Parathyroid adenoma (tissue), 2 donors: ENCODE results near the gene C5orf15.

Experiments
- H2AFZ ChIP-seq: fragments of 300-600 bp; sonication (generic); one replicate; pipeline ENCODE4 v1.7.0; 2017; ENCODE audit warnings: antibody characterized with exemption, mild to moderate bottlenecking
- H3K27ac ChIP-seq: fragments of 300-600 bp; sonication (generic); one replicate; pipeline ENCODE4 v1.7.0; 2017
- H3K27me3 ChIP-seq: fragments of 300-600 bp; sonication (generic); one replicate; pipeline ENCODE4 v1.7.0; 2017; ENCODE audit warnings: low read length; ENCODE audit not compliant: control insufficient read depth, insufficient read depth
- H3K36me3 ChIP-seq: fragments of 300-600 bp; sonication (generic); one replicate; pipeline ENCODE4 v1.7.0; 2017; ENCODE audit warnings: low read length; ENCODE audit not compliant: control insufficient read depth, insufficient read depth
- H3K4me1 ChIP-seq: fragments of 300-600 bp; sonication (generic); one replicate; pipeline ENCODE4 v1.7.0; 2017; ENCODE audit warnings: control low read depth
- H3K4me2 ChIP-seq: fragments of 300-600 bp; sonication (generic); one replicate; pipeline ENCODE4 v1.7.0; 2017; ENCODE audit warnings: low read length
- H3K4me3 ChIP-seq: fragments of 300-600 bp; sonication (generic); one replicate; pipeline ENCODE4 v1.7.0; 2017; ENCODE audit warnings: low read depth, low read length
- H3K79me2 ChIP-seq: fragments of 300-600 bp; sonication (generic); one replicate; pipeline ENCODE4 v1.7.0; 2017; ENCODE audit warnings: control low read depth
- H3K9ac ChIP-seq: fragments of 300-600 bp; sonication (generic); one replicate; pipeline ENCODE4 v1.7.0; 2017; ENCODE audit warnings: mild to moderate bottlenecking
- H3K9me3 ChIP-seq: fragments of 300-600 bp; sonication (generic); one replicate; pipeline ENCODE4 v1.7.0; 2017; ENCODE audit warnings: low read length; ENCODE audit not compliant: control insufficient read depth
- TF ChIP-seq, protein P1 (sequence below): fragments of 300-600 bp; sonication (generic); IDR thresholded peaks from one replicate; pipeline ENCODE4 v1.7.0; 2017; ENCODE audit warnings: antibody characterized with exemption, mild to moderate bottlenecking
- donor health status: primary hyperparathyroidism.

Gene C5orf15

DNA sequence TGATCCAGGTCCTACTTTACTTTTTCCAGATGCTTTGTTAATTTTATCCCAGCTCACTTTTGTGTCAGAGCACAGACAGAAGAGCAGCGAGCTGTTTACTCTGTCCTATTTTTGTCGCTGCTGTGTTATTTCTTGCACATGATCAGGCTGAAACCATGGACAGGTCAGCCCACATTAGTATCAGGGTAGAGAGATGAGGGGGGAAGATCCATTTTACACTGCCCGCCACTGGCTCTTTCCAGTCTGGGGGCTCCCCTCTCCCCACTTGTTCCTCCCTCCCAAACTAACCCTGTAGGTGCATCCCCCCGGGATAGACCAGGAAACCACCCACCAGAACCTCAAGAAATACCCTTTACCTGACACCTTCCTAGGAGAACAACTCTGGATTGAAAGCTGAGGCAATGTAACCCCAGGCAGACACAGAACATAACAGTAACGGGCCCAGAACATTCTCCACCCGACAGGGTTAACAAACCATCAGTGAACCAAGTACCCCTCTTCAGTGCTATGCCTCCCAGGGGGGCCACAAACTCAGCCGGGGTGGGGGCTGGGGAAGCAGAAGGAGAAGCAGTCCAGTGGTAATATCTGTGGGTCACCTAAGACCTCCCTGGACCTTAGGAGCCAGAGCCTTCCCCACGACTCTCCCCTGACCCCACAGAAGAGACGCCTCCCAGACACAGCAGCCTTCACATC lies 26.0 kb upstream of the C5orf15 start:
- Histone ChIP-seq H3K27ac (no peak overlapping the region), H3K27me3 (no peaks in the 10 kb centered on the region), H2AFZ (no peak overlapping the region), H3K36me3 (no peaks in the 10 kb centered on the region), H3K4me1 (peaks cover 48% of the 10 kb centered on the region), H3K79me2 (peaks cover 78% of the 10 kb centered on the region), H3K9me3 (no peaks in the 10 kb centered on the region), H3K4me3 (no peak overlapping the region), H3K4me2 (no peak overlapping the region), H3K9ac (no peak overlapping the region)
- TF ChIP-seq, protein P1, sequence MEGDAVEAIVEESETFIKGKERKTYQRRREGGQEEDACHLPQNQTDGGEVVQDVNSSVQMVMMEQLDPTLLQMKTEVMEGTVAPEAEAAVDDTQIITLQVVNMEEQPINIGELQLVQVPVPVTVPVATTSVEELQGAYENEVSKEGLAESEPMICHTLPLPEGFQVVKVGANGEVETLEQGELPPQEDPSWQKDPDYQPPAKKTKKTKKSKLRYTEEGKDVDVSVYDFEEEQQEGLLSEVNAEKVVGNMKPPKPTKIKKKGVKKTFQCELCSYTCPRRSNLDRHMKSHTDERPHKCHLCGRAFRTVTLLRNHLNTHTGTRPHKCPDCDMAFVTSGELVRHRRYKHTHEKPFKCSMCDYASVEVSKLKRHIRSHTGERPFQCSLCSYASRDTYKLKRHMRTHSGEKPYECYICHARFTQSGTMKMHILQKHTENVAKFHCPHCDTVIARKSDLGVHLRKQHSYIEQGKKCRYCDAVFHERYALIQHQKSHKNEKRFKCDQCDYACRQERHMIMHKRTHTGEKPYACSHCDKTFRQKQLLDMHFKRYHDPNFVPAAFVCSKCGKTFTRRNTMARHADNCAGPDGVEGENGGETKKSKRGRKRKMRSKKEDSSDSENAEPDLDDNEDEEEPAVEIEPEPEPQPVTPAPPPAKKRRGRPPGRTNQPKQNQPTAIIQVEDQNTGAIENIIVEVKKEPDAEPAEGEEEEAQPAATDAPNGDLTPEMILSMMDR, result no peak

- H3K79me2 ChIP-seq, result peaks cover 72% of the 10 kb centered on the region
- no peaks in the 10 kb centered on the region for H3K27me3 ChIP-seq
- no peak overlapping the region for H3K4me3 ChIP-seq
- peak overlapping the region; percentile 23 for H3K4me2 ChIP-seq
- H3K36me3 ChIP-seq, result no peaks in the 10 kb centered on the region
- peak overlapping the region; percentile 64 for H3K27ac ChIP-seq
- peaks cover 48% of the 10 kb centered on the region for H3K4me1 ChIP-seq
- H2AFZ ChIP-seq, result no peak overlapping the region
- H3K9ac ChIP-seq, result no peak overlapping the region
- TF ChIP-seq, protein P1, result no peak
- no peaks in the 10 kb centered on the region for H3K9me3 ChIP-seq
Observed at GRCh38 chr5:133993185-133993936, 24.9 kb upstream of the C5orf15 start.

DNA sequence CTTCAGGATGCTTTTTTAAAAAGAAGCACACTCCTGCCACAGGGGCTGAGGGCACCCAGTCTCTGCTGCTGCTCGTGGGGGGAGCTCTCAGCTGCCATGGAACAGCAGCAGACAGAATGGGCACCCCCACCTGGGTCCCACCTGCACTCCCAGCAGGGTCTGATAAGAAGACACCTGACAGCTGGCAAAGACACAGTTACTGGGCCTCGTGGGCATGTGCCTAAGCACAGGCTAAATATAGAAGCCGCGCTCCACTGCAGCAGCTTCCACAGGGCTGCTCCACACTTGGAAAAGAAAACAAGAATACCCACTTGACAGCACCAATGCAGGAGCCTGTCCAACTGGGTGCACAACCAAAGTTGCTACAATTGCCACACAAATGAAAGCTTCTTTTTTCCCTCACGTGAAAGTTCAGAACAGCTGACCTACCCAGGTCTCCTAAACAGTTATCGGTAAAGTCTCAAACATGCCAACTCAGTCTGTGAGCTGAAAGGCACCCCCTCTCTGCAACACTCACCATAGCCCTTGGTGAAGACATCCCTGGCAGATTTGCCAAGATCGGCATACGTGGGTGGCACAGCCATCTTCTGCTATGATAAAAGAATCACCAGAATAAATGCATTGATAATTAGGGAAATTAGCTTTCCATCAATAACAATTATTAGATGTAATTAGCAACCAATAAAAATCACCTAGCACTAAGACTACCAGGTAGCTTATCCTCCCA lies 24.2 kb upstream of the C5orf15 start:
- H3K27ac ChIP-seq, result peak overlapping the region; percentile 64
- H3K4me1 ChIP-seq, result peaks cover 48% of the 10 kb centered on the region

DNA sequence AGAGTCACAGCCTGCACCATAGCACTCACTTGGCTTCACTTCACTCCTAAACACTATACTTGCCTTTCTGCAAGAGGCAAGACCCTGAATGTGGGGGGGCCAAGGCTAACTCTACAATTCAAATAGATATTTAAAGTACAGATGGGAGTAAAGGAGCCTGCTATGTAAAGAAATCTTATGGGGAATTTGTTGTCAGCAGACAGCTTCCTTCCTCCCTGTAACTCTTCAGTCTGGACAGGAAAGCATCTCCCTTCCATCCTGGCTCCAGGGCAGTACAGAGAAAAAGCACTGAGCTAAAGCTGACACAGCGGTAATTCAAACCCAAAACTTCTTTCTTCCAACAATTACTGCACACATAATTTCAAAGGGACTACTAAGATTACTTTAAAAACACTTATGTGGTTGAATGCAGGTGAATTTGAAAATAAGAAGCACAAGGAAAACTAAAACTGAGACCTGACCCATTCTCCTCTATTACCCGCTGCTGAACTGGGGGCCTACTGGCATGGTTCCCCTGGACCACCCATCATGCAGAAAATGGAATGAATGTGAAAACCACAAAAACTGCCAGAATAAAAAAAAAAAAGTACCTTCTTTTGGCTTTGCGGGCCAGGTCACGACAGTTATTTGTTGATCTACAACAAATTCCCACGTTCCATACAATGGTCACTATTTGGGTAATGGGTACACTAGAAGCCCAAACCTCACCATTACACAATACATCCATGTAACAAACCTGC lies 22.9 kb upstream of the C5orf15 start:
- Histone ChIP-seq H3K4me2 (no peak overlapping the region), H3K4me3 (no peak overlapping the region), H3K27ac (no peak overlapping the region), H3K36me3 (no peaks in the 10 kb centered on the region), H3K27me3 (no peaks in the 10 kb centered on the region), H3K4me1 (peaks cover 40% of the 10 kb centered on the region), H3K79me2 (peaks cover 59% of the 10 kb centered on the region), H3K9ac (no peak overlapping the region), H3K9me3 (no peaks in the 10 kb centered on the region), H2AFZ (no peak overlapping the region)
- TF ChIP-seq, protein P1, result no peak

More for the DNA sequence above, 24.2 kb upstream of the C5orf15 start:
- H3K36me3 ChIP-seq, result no peaks in the 10 kb centered on the region
- H3K4me2 ChIP-seq, result peak overlapping the region; percentile 29
- H3K79me2 ChIP-seq, result peaks cover 65% of the 10 kb centered on the region
- H3K27me3 ChIP-seq, result no peaks in the 10 kb centered on the region
- H3K4me3 ChIP-seq, result no peak overlapping the region
- H3K9ac ChIP-seq, result no peak overlapping the region
- TF ChIP-seq, protein P1, result no peak
- no peak overlapping the region for H2AFZ ChIP-seq
- no peaks in the 10 kb centered on the region for H3K9me3 ChIP-seq
